Panc1 (cell line): ENCODE results near the gene ERVFRD-1. TPM values are rescaled to one million over a fixed set of nuclear protein-coding genes. Genes with fewer than 3 reads are reported as not detected.
"Not testable (repeated sequence)": the region's sequence is repeated elsewhere in the genome, so short reads cannot be mapped to it uniquely, and the experiment has no call there.

Experiments used
- ATAC-seq: fragments of 200-7000 bp; cut with Tn5 transposase; 2 replicates; pipeline ENCODE4 v1.9.1; 2020; ENCODE audit warnings: mild to moderate bottlenecking, moderate library complexity
- BruUV-seq: library from RNA; stranded (reverse); fragments of 400-500 nt; replicated peaks from 2 replicates; lab custom pipeline; 2021; lab: Mats Ljungman, UMichigan
- CTCF ChIA-PET: fragments of 300-600 bp; sonication (Branson Sonifier 250); formaldehyde crosslinking; loops from one replicate; lab custom pipeline; 2022; ENCODE audit warnings: antibody characterized with exemption; lab: Charles Lee
- POLR2A ChIA-PET: fragments of 300-600 bp; sonication (Branson Sonifier 250); formaldehyde crosslinking; loops from one replicate; lab custom pipeline; 2022; ENCODE audit warnings: antibody characterized with exemption; lab: Charles Lee
- DNase-seq: peaks from one replicate; pipeline ENCODE4 v3.0.0-alpha.2; 2010; ENCODE audit warnings: low read depth, low spot score
- H3K27ac ChIP-seq: 2 replicates; pipeline ENCODE4 v1.5.1; 2011; ENCODE audit warnings: mild to moderate bottlenecking, low read length, inconsistent platforms
- H3K27me3 ChIP-seq: fragments of 200-500 bp; sonication (Bioruptor generic); 2 replicates; pipeline ENCODE4 v1.6.0; 2014; ENCODE audit warnings: low read length, inconsistent platforms; ENCODE audit not compliant: control insufficient read depth, insufficient read depth
- H3K36me3 ChIP-seq: fragments of 200-500 bp; sonication (Bioruptor generic); 2 replicates; pipeline ENCODE4 v1.5.1; 2014; ENCODE audit warnings: inconsistent platforms, mild to moderate bottlenecking, low read length, moderate library complexity; ENCODE audit not compliant: control insufficient read depth, insufficient read depth
- H3K4me1 ChIP-seq: 2 replicates; pipeline ENCODE4 v1.5.1; 2011; ENCODE audit warnings: inconsistent platforms, mild to moderate bottlenecking, low read length, moderate library complexity; ENCODE audit not compliant: control insufficient read depth, insufficient read depth
- H3K4me3 ChIP-seq, 2 experiments: 2 replicates each; pipeline ENCODE4 v1.5.1; 2011 to 2012; ENCODE audit warnings: low read depth in 2 of 2, low read length in 2 of 2, mild to moderate bottlenecking in 2 of 2, inconsistent platforms in 1 of 2, moderate library complexity in 1 of 2
- H3K9me3 ChIP-seq: fragments of 200-500 bp; sonication (Bioruptor generic); 2 replicates; pipeline ENCODE4 v1.5.1; 2014; ENCODE audit warnings: low read depth, mild to moderate bottlenecking, inconsistent platforms, low read length, moderate library complexity; ENCODE audit not compliant: control insufficient read depth, insufficient read depth
- CTCF ChIP-seq: fragments of 450-650 bp; IDR thresholded peaks from 2 replicates; pipeline ENCODE4 v1.5.1; 2017; ENCODE audit warnings: mild to moderate bottlenecking
- POLR2AphosphoS5 ChIP-seq: IDR thresholded peaks from 2 replicates; pipeline ENCODE4 v1.6.1; 2012; ENCODE audit warnings: mild to moderate bottlenecking, low read depth, low read length, moderate library complexity
- SIN3A ChIP-seq: IDR thresholded peaks from 2 replicates; pipeline ENCODE4 v1.6.1; 2012; ENCODE audit warnings: low read depth, mild to moderate bottlenecking, low read length, moderate library complexity, borderline replicate concordance; ENCODE audit not compliant: insufficient read depth
- TCF7L2 ChIP-seq: IDR thresholded peaks from 2 replicates; pipeline ENCODE4 v1.6.1; 2011; ENCODE audit warnings: mild to moderate bottlenecking, low read depth, low read length, inconsistent platforms
- in situ Hi-C: cut with HindIII; loops from 2 replicates; pipeline ENCODE4 v1.10.0; 2016; ENCODE audit warnings: low sequenced_read_pairs, low pct_unique_long_range_greater_than_20kb
- intact Hi-C: fragments of 100-400 bp; cut with micrococcal nuclease; formaldehyde crosslinking; loops from one replicate; pipeline ENCODE4 v1.10.0; 2022; ENCODE audit not compliant: unreplicated experiment
- total RNA-seq: library from RNA; stranded (reverse); gene quantifications from one replicate; pipeline ENCODE4 v1.2.1, GENCODE V29; 2021; ENCODE audit not compliant: unreplicated experiment
- TF ChIP-seq, protein P1 (sequence below), 2 experiments: IDR thresholded peaks; 2 replicates each; pipeline ENCODE4 v1.6.1; 2011 to 2012; ENCODE audit warnings: low read depth in 2 of 2, control low read depth in 1 of 2, low read length in 1 of 2, mild to moderate bottlenecking in 1 of 2, moderate library complexity in 1 of 2; ENCODE audit not compliant: insufficient read depth in 1 of 2

ERVFRD-1 gene
- total RNA-seq, 1 experiment from 2014 or later = not detected

DNA sequence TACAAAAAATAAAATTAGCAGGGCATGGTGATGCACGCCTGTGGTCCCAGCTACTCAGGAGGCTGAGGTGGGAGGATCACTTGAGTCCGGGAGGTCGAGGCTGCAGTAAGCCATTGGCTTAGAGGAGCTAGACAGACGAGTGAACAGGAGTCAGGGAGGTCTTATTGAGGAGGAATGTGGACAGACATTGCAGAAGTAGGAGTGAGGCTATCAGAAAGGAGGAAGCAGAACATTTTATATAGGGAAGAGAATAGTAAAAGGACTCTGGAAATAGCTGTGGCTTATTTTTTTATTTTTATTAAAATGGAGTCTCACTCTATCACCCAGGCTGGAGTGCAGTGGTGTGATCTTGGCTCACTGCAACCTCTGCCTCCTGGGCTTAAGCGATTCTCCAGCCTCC is 20.4 kb downstream of the ERVFRD-1 start:
- peaks cover 10% of the 10 kb centered on the region for H3K4me1 ChIP-seq
- in situ Hi-C loops, BruUV-seq, H3K4me3 ChIP-seq, ATAC-seq, H3K27me3 ChIP-seq, POLR2A ChIA-PET, CTCF ChIA-PET, H3K36me3 ChIP-seq, DNase-seq, H3K9me3 ChIP-seq, intact Hi-C loops, H3K27ac ChIP-seq: not testable (repeated sequence)

GRCh38 chr6:11089695-11090094 is 21.8 kb downstream of the ERVFRD-1 start:
- DNase-seq (no peak), ATAC-seq (no peak)
- Histone ChIP-seq H3K4me1 (peaks cover 4% of the 10 kb centered on the region; the same call in 1 of the 2 replicates), H3K36me3 (no peaks in the 10 kb centered on the region), H3K4me3 (no peak overlapping the region), H3K27me3 (no peaks in the 10 kb centered on the region), H3K9me3 (no peaks in the 10 kb centered on the region), H3K27ac (no peak overlapping the region)
- CTCF ChIA-PET = interaction anchor here (0.7 kb wide), 1 partner anchor 21 kb away, joined by 5 read pairs; no protein-coding TSS in a partner anchor
- in situ Hi-C loops (no loop called here), intact Hi-C loops (no loop called here)
- no TSS peak for BruUV-seq
- POLR2A ChIA-PET = interaction anchor here (0.7 kb wide), 1 partner anchor 33 kb away, joined by 9 read pairs; no protein-coding TSS in a partner anchor
- TF ChIP-seq SIN3A = no peak
- TF ChIP-seq, protein P1, sequence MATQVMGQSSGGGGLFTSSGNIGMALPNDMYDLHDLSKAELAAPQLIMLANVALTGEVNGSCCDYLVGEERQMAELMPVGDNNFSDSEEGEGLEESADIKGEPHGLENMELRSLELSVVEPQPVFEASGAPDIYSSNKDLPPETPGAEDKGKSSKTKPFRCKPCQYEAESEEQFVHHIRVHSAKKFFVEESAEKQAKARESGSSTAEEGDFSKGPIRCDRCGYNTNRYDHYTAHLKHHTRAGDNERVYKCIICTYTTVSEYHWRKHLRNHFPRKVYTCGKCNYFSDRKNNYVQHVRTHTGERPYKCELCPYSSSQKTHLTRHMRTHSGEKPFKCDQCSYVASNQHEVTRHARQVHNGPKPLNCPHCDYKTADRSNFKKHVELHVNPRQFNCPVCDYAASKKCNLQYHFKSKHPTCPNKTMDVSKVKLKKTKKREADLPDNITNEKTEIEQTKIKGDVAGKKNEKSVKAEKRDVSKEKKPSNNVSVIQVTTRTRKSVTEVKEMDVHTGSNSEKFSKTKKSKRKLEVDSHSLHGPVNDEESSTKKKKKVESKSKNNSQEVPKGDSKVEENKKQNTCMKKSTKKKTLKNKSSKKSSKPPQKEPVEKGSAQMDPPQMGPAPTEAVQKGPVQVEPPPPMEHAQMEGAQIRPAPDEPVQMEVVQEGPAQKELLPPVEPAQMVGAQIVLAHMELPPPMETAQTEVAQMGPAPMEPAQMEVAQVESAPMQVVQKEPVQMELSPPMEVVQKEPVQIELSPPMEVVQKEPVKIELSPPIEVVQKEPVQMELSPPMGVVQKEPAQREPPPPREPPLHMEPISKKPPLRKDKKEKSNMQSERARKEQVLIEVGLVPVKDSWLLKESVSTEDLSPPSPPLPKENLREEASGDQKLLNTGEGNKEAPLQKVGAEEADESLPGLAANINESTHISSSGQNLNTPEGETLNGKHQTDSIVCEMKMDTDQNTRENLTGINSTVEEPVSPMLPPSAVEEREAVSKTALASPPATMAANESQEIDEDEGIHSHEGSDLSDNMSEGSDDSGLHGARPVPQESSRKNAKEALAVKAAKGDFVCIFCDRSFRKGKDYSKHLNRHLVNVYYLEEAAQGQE (IDR thresholded peaks at IDR 0.05; ENCODE audit: insufficient read depth in 1 of 2, low read depth in 2 of 2, low read length in 1 of 2) = no peak
- TF ChIP-seq CTCF = no peak
- no peak for TF ChIP-seq TCF7L2
- no peak for TF ChIP-seq POLR2AphosphoS5

- H3K36me3 ChIP-seq, ATAC-seq, in situ Hi-C loops, H3K27me3 ChIP-seq, H3K4me1 ChIP-seq, intact Hi-C loops, CTCF ChIA-PET, BruUV-seq, H3K9me3 ChIP-seq, H3K27ac ChIP-seq, POLR2A ChIA-PET, H3K4me3 ChIP-seq, DNase-seq: not testable (repeated sequence)
Measured at GRCh38 chr6:11087141-11087812, 24.2 kb downstream of the ERVFRD-1 start.
